Measurements from ENCODE around the gene CCR7. TPM values are rescaled to one million over a fixed set of nuclear protein-coding genes. Genes with fewer than 3 reads are reported as not detected.

The CCR7 gene, protein sequence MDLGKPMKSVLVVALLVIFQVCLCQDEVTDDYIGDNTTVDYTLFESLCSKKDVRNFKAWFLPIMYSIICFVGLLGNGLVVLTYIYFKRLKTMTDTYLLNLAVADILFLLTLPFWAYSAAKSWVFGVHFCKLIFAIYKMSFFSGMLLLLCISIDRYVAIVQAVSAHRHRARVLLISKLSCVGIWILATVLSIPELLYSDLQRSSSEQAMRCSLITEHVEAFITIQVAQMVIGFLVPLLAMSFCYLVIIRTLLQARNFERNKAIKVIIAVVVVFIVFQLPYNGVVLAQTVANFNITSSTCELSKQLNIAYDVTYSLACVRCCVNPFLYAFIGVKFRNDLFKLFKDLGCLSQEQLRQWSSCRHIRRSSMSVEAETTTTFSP
- total RNA-seq, result 1 to 10 TPM in 2 of 4 donors, under 1 TPM in 1, not detected in 1; 0.14 to 5.4 (median 4.9) TPM

- intact Hi-C loops (cut with DNase I; ENCODE audit: low total_unique reads), result no loop called here
- DNase-seq, result peak; percentile 58
- peak within 1 kb of the TSS in 1 of 4 donors; percentile 18 for H3K4me3 ChIP-seq
Measured at GRCh38 chr17:40564883-40565768, at the start of gene CCR7. Gene CCR7 (minus strand): TSS chr17:40565472. CDS start chr17:40565409, 63 bp downstream.

DNA sequence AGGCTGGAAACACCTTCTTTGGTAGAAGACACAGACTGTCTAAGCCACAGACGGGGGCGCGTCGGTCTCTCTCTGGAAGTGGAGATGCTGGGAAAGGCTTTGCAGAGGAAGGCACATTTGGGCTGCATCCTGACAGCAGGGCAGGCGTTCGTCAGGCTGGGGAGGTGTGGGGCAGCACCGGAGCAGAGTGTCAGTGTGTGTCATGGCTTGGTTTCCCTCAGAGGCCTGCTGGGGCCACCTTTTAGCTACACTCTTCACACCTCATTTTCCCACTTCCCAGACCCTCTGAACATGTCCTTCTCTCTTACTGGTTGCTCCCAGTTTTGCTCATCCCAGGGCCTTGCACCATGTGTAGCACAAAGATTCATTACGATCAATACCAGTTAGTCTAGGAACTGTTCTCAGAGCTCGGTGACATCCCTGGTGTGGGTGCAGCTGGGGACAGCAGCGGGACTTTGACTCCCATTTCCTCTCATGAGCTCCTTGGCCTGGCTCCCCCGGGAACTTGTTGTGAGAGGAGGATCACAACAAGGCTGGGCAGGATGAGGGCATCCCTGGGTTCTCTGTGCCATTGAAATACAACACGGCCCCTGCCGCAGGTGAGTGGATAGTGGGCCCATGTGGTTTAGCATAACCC, 49.3 kb upstream of the CCR7 start:
- no peak overlapping the region for H3K4me3 ChIP-seq
- H3K4me1 ChIP-seq, result peaks cover 0 to 19% (median 10%) of the 10 kb centered on the region in 4 donors
- H3K27ac ChIP-seq, result no peak overlapping the region
- H3K27me3 ChIP-seq, result no peaks in the 10 kb centered on the region
- H3K9me3 ChIP-seq, result no peaks in the 10 kb centered on the region
- TF ChIP-seq EP300 (IDR thresholded peaks at IDR 0.05; ENCODE audit: low read depth), result no peak
- TF ChIP-seq POLR2A (IDR thresholded peaks at IDR 0.05), result no peak
- no peak for TF ChIP-seq POLR2AphosphoS5 (IDR thresholded peaks at IDR 0.05)
- no peak for TF ChIP-seq CTCF (IDR thresholded peaks at IDR 0.05)
- intact Hi-C loops (cut with DNase I; ENCODE audit: low total_unique reads) (no loop called here), in situ Hi-C loops (cut with MboI; ENCODE audit: low pct_ligation_motif_present in 1 of 4, low pct_unique_long_range_greater_than_20kb in 1 of 4, low sequenced_read_pairs in 3 of 4) (loop anchor here (10.0 to 25.0 kb wide), 4 partner anchors 110 to 1048 kb away; partner anchors contain the start of genes KRT28 (in 3 of the 4) and KRT27 (in 2 of the 4))
- no peaks in the 10 kb centered on the region for H3K36me3 ChIP-seq
- 80 to 100% methylated on average over 4 to 13 of the region's 13 CpGs for whole genome bisulfite sequencing, 2 donors (ENCODE audit: low coverage in 1 of 2)
- DNase-seq, result no peak

More at GRCh38 chr17:40564883-40565768, at the start of gene CCR7:
- peak; percentile 53 for TF ChIP-seq POLR2A (IDR thresholded peaks at IDR 0.05)
- TF ChIP-seq EP300 (IDR thresholded peaks at IDR 0.05; ENCODE audit: low read depth), result no peak
- no peak for TF ChIP-seq CTCF (IDR thresholded peaks at IDR 0.05)
- TF ChIP-seq POLR2AphosphoS5 (IDR thresholded peaks at IDR 0.05), result peak in 2 of 3 donors; percentile 44 to 46
- H3K36me3 ChIP-seq, result no peaks in the 10 kb centered on the region
- in situ Hi-C loops (cut with MboI; ENCODE audit: low pct_ligation_motif_present in 1 of 4, low pct_unique_long_range_greater_than_20kb in 1 of 4, low sequenced_read_pairs in 3 of 4), result no loop called here
- peaks cover 10% of the 10 kb centered on the region for H3K27me3 ChIP-seq
- WGBS, 2 donors (ENCODE audit: low coverage in 1 of 2), result 57 to 66% methylated on average over 1 to 12 of the region's 12 CpGs
- no peak within 1 kb of the TSS for H3K27ac ChIP-seq
- H3K9me3 ChIP-seq, result no peaks in the 10 kb centered on the region
- peaks cover under 1 to 5% (median 5%) of the 10 kb centered on the region in 4 donors for H3K4me1 ChIP-seq

DNA sequence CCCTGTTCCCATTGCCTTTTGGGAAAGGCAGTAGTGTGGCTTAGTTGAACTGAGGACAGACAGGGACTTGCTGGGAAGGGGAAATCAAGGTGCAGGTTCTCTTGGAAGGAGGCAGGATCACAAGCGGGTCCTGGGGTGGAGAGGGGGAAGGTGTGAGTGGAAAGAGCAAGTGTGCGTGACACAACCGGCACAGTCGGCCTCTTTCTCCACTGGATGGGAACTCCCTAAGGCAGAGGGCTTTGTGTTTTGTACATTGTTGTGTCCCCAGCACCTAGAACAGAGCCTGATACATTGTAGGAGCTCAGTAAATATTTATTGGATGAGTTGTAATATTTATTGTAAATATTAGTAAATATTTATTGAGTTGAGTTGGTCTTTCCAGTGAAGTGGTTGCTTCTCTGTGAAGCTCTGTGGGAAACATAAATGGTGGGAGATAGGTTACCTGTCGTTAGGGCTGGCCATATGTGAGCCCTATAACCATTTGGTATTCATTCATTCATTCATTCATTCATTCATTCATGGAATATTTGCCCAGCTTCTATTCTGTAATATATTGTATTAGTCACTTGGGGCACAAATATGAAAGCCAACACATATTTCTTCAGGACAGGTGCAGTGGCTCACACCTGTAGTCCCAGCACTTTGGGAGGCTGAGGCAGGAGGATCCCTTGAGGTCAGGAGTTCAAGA, 48.3 kb upstream of the CCR7 start:
- no peak for DNase-seq
- Histone ChIP-seq H3K4me1 (peaks cover 0 to 16% (median 4%) of the 10 kb centered on the region in 4 donors), H3K27me3 (no peaks in the 10 kb centered on the region), H3K9me3 (no peaks in the 10 kb centered on the region), H3K27ac (no peak overlapping the region), H3K4me3 (no peak overlapping the region), H3K36me3 (no peaks in the 10 kb centered on the region)
- TF ChIP-seq POLR2AphosphoS5 (IDR thresholded peaks at IDR 0.05) (no peak), POLR2A (IDR thresholded peaks at IDR 0.05) (no peak), EP300 (IDR thresholded peaks at IDR 0.05; ENCODE audit: low read depth) (no peak), CTCF (IDR thresholded peaks at IDR 0.05) (no peak)
- in situ Hi-C loops (cut with MboI; ENCODE audit: low pct_ligation_motif_present in 1 of 4, low pct_unique_long_range_greater_than_20kb in 1 of 4, low sequenced_read_pairs in 3 of 4) (loop anchor here (10.0 to 25.0 kb wide), 4 partner anchors 111 to 1049 kb away; partner anchors contain the start of genes KRT28 (in 3 of the 4) and KRT27 (in 2 of the 4)), intact Hi-C loops (cut with DNase I; ENCODE audit: low total_unique reads) (no loop called here)
- WGBS, 2 donors (ENCODE audit: low coverage in 1 of 2), result 89 to 100% methylated on average over 3 to 5 of the region's 5 CpGs
